Measurements from ENCODE around the gene WDR81. TPM values are rescaled to one million over a fixed set of nuclear protein-coding genes. Genes with fewer than 3 reads are reported as not detected.

WDR81 gene
- total and polyA plus RNA-seq, 4 donors, result 26.0 to 51.9 (median 33.2) TPM

DNA sequence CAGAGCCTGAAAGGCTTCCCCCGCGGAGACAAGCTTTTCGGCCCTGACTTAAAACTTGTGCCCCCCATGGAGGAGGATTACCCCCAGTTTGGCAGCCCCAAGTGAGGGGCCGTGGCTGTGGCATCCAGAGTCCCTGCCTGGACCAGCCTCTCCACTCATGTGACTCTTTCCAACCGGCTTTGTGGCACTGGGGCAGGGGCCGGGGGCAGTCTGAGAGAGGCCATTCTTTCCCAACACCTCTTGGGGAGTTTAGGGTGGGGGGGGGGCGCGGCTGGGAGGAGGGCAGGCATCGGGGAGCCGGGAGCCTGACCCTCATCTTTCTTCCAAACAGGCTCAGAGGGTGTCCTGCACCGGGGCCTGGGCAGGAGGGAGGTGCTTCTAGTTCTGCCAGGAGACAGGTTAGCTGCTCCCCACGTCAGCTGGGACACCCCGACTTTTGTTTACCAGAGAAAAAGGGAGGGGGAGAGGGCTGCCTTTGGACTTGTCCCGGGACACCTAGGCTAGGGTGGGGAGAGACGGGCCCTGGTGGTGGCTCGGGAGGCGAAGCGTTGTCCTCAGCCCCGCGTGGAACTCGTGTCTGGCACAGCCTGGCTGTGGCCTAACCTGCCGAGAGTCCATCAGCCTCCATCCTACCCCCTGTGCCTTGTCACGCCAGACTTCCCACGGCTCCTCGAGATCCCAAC, 30.1 kb downstream of the WDR81 start:
- Histone ChIP-seq H3K36me3 (ENCODE audit: control insufficient read depth in 4 of 4, insufficient read depth in 4 of 4, low read length in 4 of 4) (no peaks in the 10 kb centered on the region), H3K9ac (ENCODE audit: insufficient read depth in 1 of 2, low read length in 2 of 2) (no peak overlapping the region), H3K4me3 (no peak overlapping the region), H3K27ac (ENCODE audit: low read depth in 1 of 2, low read length in 1 of 2) (peak overlapping the region in 1 of 2 donors; percentile 75), H3K27me3 (ENCODE audit: control insufficient read depth in 3 of 3, insufficient read depth in 3 of 3, low read length in 2 of 3) (no peaks in the 10 kb centered on the region), H3K4me1 (ENCODE audit: control insufficient read depth in 5 of 5, insufficient read depth in 5 of 5, low read length in 5 of 5) (peaks cover 0 to 9% (median 0%) of the 10 kb centered on the region in 5 donors), H3K9me3 (ENCODE audit: control insufficient read depth in 4 of 4, insufficient read depth in 3 of 4, low read length in 3 of 4) (no peaks in the 10 kb centered on the region)
- ATAC-seq (ENCODE audit: insufficient read depth, low FRiP score) (no peak), DNase-seq (no peak)
- 64 to 83% methylated on average over 24 to 25 of the region's 25 CpGs for WGBS, 2 donors
- TF ChIP-seq, protein P1, sequence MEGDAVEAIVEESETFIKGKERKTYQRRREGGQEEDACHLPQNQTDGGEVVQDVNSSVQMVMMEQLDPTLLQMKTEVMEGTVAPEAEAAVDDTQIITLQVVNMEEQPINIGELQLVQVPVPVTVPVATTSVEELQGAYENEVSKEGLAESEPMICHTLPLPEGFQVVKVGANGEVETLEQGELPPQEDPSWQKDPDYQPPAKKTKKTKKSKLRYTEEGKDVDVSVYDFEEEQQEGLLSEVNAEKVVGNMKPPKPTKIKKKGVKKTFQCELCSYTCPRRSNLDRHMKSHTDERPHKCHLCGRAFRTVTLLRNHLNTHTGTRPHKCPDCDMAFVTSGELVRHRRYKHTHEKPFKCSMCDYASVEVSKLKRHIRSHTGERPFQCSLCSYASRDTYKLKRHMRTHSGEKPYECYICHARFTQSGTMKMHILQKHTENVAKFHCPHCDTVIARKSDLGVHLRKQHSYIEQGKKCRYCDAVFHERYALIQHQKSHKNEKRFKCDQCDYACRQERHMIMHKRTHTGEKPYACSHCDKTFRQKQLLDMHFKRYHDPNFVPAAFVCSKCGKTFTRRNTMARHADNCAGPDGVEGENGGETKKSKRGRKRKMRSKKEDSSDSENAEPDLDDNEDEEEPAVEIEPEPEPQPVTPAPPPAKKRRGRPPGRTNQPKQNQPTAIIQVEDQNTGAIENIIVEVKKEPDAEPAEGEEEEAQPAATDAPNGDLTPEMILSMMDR (IDR thresholded peaks at IDR 0.05; ENCODE audit: control extremely low read depth, extremely low read depth), result no peak

DNA sequence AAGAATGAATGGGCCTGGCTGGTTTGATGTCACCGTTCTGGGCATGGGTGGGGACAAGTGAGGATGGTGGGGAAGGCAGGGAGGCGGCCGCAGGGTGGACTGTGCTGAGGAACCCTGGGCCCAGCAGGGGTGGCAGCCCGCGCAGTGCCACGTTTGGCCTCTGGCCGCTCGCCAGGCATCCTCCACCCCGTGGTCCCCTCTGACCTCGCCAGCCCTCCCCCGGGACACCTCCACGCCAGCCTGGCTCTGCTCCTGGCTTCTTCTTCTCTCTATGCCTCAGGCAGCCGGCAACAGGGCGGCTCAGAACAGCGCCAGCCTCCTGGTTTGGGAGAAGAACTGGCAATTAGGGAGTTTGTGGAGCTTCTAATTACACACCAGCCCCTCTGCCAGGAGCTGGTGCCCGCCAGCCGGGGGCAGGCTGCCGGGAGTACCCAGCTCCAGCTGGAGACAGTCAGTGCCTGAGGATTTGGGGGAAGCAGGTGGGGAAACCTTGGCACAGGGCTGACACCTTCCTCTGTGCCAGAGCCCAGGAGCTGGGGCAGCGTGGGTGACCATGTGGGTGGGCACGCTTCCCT, 30.8 kb downstream of the WDR81 start:
- H3K27me3 ChIP-seq (ENCODE audit: control insufficient read depth in 3 of 3, insufficient read depth in 3 of 3, low read length in 2 of 3), result no peaks in the 10 kb centered on the region
- peaks cover 0 to 9% (median 0%) of the 10 kb centered on the region in 5 donors for H3K4me1 ChIP-seq (ENCODE audit: control insufficient read depth in 5 of 5, insufficient read depth in 5 of 5, low read length in 5 of 5)
- H3K36me3 ChIP-seq (ENCODE audit: control insufficient read depth in 4 of 4, insufficient read depth in 4 of 4, low read length in 4 of 4), result no peaks in the 10 kb centered on the region
- no peak overlapping the region for H3K27ac ChIP-seq (ENCODE audit: low read depth in 1 of 2, low read length in 1 of 2)
- TF ChIP-seq, protein P1 (IDR thresholded peaks at IDR 0.05; ENCODE audit: control extremely low read depth, extremely low read depth), result no peak
- no peak overlapping the region for H3K4me3 ChIP-seq
- ATAC-seq (ENCODE audit: insufficient read depth, low FRiP score), result no peak
- no peak overlapping the region for H3K9ac ChIP-seq (ENCODE audit: insufficient read depth in 1 of 2, low read length in 2 of 2)
- H3K9me3 ChIP-seq (ENCODE audit: control insufficient read depth in 4 of 4, insufficient read depth in 3 of 4, low read length in 3 of 4), result no peaks in the 10 kb centered on the region
- WGBS, 2 donors, result 78 to 92% methylated on average over 13 to 20 of the region's 20 CpGs
- no peak for DNase-seq

DNA sequence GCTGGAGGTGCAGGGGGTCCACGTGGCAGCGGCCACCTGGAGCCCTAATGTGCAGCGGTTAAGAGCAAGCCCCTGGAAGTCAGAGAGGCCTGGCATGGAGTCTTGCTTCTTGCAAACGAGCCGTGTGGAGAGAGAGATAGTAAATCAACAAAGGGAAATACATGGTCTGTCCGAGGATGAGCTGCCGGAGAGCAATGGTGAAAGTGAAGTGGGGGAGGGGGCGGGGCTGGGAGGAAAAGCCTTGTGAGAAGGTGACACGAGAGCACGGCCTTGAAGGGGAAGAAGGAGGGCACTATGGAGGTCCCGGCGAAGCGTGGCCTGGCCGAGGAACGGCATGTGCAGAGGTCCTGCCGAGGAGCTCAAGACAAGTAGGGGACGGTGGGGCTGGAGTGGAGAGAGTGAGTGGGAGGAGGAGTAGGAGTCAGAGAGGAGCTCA, 31.3 kb downstream of the WDR81 start:
- DNase-seq, result no peak
- H3K36me3 ChIP-seq (ENCODE audit: control insufficient read depth in 4 of 4, insufficient read depth in 4 of 4, low read length in 4 of 4), result no peaks in the 10 kb centered on the region
- H3K27ac ChIP-seq (ENCODE audit: low read depth in 1 of 2, low read length in 1 of 2), result no peak overlapping the region
- WGBS, 2 donors, result 72 to 75% methylated on average over 17 of the region's 17 CpGs
- ATAC-seq (ENCODE audit: insufficient read depth, low FRiP score), result no peak
- H3K4me1 ChIP-seq (ENCODE audit: control insufficient read depth in 5 of 5, insufficient read depth in 5 of 5, low read length in 5 of 5), result peaks cover 0 to 9% (median 0%) of the 10 kb centered on the region in 5 donors
- no peaks in the 10 kb centered on the region for H3K9me3 ChIP-seq (ENCODE audit: control insufficient read depth in 4 of 4, insufficient read depth in 3 of 4, low read length in 3 of 4)
- no peaks in the 10 kb centered on the region for H3K27me3 ChIP-seq (ENCODE audit: control insufficient read depth in 3 of 3, insufficient read depth in 3 of 3, low read length in 2 of 3)
- no peak overlapping the region for H3K9ac ChIP-seq (ENCODE audit: insufficient read depth in 1 of 2, low read length in 2 of 2)
- TF ChIP-seq, protein P1 (IDR thresholded peaks at IDR 0.05; ENCODE audit: control extremely low read depth, extremely low read depth), result no peak
- no peak overlapping the region for H3K4me3 ChIP-seq

All from lung (tissue), 12 donors.